GM18511 (cell line): ENCODE measurements around the gene DUSP16.
"Not testable (repeated sequence)": the region's sequence is repeated elsewhere in the genome, so short reads cannot be mapped to it uniquely, and the experiment has no call there.

ENCODE experiments used
- ATAC-seq: cut with Tn5 transposase; IDR thresholded peaks from one replicate; pipeline ENCODE4 v1.9.1; 2021; ENCODE audit warnings: mild to moderate bottlenecking, moderate library complexity; ENCODE audit not compliant: unreplicated experiment

The DUSP16 gene

GRCh38 chr12:12562585-12563261 lies at the start of gene DUSP16:
TSS of gene DUSP16 (minus strand) at chr12:12562863. CDS start at chr12:12521098, 41,765 bp downstream.
- peak; percentile 78 for ATAC-seq

- ATAC-seq = no peak
Observed at GRCh38 chr12:12612358-12612757, 49.7 kb upstream of the DUSP16 start.

GRCh38 chr12:12611512-12612306 lies 49.0 kb upstream of the DUSP16 start, which contains the start of gene CREBL2:
TSS of gene CREBL2 (plus strand) at chr12:12611876. CDS start at chr12:12612173, 297 bp downstream.
- peak; percentile 74 for ATAC-seq

- no peak for ATAC-seq
Observed at GRCh38 chr12:12610711-12611110, 48.0 kb upstream of the DUSP16 start.

GRCh38 chr12:12609692-12610091 lies 47.0 kb upstream of the DUSP16 start:
- ATAC-seq = no peak

- no peak for ATAC-seq
Observed at GRCh38 chr12:12608557-12608957, 45.9 kb upstream of the DUSP16 start.

- ATAC-seq = peak; percentile 40
Observed at GRCh38 chr12:12606781-12607589, 44.3 kb upstream of the DUSP16 start.

GRCh38 chr12:12604740-12605139 lies 42.1 kb upstream of the DUSP16 start:
- ATAC-seq = no peak

GRCh38 chr12:12600659-12601058 lies 38.0 kb upstream of the DUSP16 start:
- no peak for ATAC-seq

- no peak for ATAC-seq
Observed at GRCh38 chr12:12599750-12600643, 37.3 kb upstream of the DUSP16 start.

- ATAC-seq = no peak
Observed at GRCh38 chr12:12598864-12599263, 36.2 kb upstream of the DUSP16 start.

- ATAC-seq = not testable (repeated sequence)
Observed at GRCh38 chr12:12596598-12596997, 33.9 kb upstream of the DUSP16 start.

- not testable (repeated sequence) for ATAC-seq
Observed at GRCh38 chr12:12595929-12596328, 33.3 kb upstream of the DUSP16 start.

- no peak for ATAC-seq
Observed at GRCh38 chr12:12592930-12593329, 30.3 kb upstream of the DUSP16 start.

GRCh38 chr12:12590961-12591360 lies 28.3 kb upstream of the DUSP16 start:
- ATAC-seq = no peak

GRCh38 chr12:12588436-12588835 lies 25.8 kb upstream of the DUSP16 start:
- ATAC-seq = not testable (repeated sequence)

- ATAC-seq = no peak
Observed at GRCh38 chr12:12587878-12588277, 25.2 kb upstream of the DUSP16 start.

- no peak for ATAC-seq
Observed at GRCh38 chr12:12586879-12587675, 24.4 kb upstream of the DUSP16 start.

- no peak for ATAC-seq
Observed at GRCh38 chr12:12585115-12585863, 22.6 kb upstream of the DUSP16 start.
